ACC112 (cell line): Measurements from ENCODE around the gene CA4.
A peak's percentile ranks its signal among the peaks of the same experiment; 100 is the strongest.
"Not testable (repeated sequence)": the region's sequence is repeated elsewhere in the genome, so short reads cannot be mapped to it uniquely, and the experiment has no call there.

ENCODE experiments used
- H2AFZ ChIP-seq: fragments of 200-600 bp; sonication (generic); one replicate; pipeline ENCODE4 v1.6.0; 2017; ENCODE audit warnings: antibody characterized with exemption, low read length; ENCODE audit not compliant: unreplicated experiment
- H3K27ac ChIP-seq: fragments of 200-600 bp; sonication (generic); 2 replicates; pipeline ENCODE4 v1.5.1; 2014; ENCODE audit warnings: low read depth, mild to moderate bottlenecking, antibody characterized with exemption, low read length, moderate library complexity
- H3K27me3 ChIP-seq: fragments of 200-600 bp; sonication (generic); 2 replicates; pipeline ENCODE4 v1.6.1; 2014; ENCODE audit warnings: mild to moderate bottlenecking, antibody characterized with exemption, low read length, moderate library complexity, mixed read lengths; ENCODE audit not compliant: insufficient read depth
- H3K36me3 ChIP-seq: fragments of 200-600 bp; sonication (generic); 2 replicates; pipeline ENCODE4 v1.6.1; 2016; ENCODE audit warnings: mild to moderate bottlenecking, antibody characterized with exemption, low read length, moderate library complexity, mixed read lengths; ENCODE audit not compliant: insufficient read depth
- H3K4me1 ChIP-seq: fragments of 200-600 bp; sonication (generic); one replicate; pipeline ENCODE4 v1.6.1; 2016; ENCODE audit warnings: low read length, mixed read lengths; ENCODE audit not compliant: insufficient read depth, unreplicated experiment, control insufficient read depth
- H3K4me3 ChIP-seq: fragments of 200-600 bp; sonication (generic); 2 replicates; pipeline ENCODE4 v1.5.1; 2014; ENCODE audit warnings: mild to moderate bottlenecking, low read depth, low read length
- H3K79me2 ChIP-seq: fragments of 200-600 bp; sonication (generic); one replicate; pipeline ENCODE4 v1.6.0; 2016; ENCODE audit warnings: low read length; ENCODE audit not compliant: control insufficient read depth, unreplicated experiment, insufficient read depth

Gene CA4

GRCh38 chr17:60180380-60180779, 30.6 kb downstream of the CA4 start:
- H3K4me1 ChIP-seq, H3K27ac ChIP-seq, H3K27me3 ChIP-seq, H3K4me3 ChIP-seq, H2AFZ ChIP-seq, H3K79me2 ChIP-seq: not testable (repeated sequence)
- H3K36me3 ChIP-seq, result peaks cover 11% of the 10 kb centered on the region; the same call in 1 of the 2 replicates

- H3K27ac ChIP-seq, H3K27me3 ChIP-seq, H3K79me2 ChIP-seq, H3K4me3 ChIP-seq, H3K4me1 ChIP-seq, H2AFZ ChIP-seq: not testable (repeated sequence)
- H3K36me3 ChIP-seq, result peaks cover 18% of the 10 kb centered on the region
These were observed 36.6 kb downstream of the CA4 start for GRCh38 chr17:60186372-60186771.

GRCh38 chr17:60186846-60187745, 37.3 kb downstream of the CA4 start:
- H3K4me3 ChIP-seq, H3K4me1 ChIP-seq, H3K27me3 ChIP-seq, H3K79me2 ChIP-seq, H2AFZ ChIP-seq: not testable (repeated sequence)
- peak overlapping the region; percentile 65 for H3K27ac ChIP-seq
- peaks cover 18% of the 10 kb centered on the region for H3K36me3 ChIP-seq

- Histone ChIP-seq H3K4me1 (peaks cover 9% of the 10 kb centered on the region), H3K27ac (0 out of 2 replicates have a peak overlapping the region, but pooled peaks have one; percentile 9), H3K4me3 (no peak overlapping the region), H2AFZ (no peak overlapping the region), H3K36me3 (peaks cover 15% of the 10 kb centered on the region), H3K79me2 (no peaks in the 10 kb centered on the region), H3K27me3 (no peaks in the 10 kb centered on the region)
These were observed 39.0 kb downstream of the CA4 start for GRCh38 chr17:60188759-60189158.

GRCh38 chr17:60190032-60190431, 40.3 kb downstream of the CA4 start:
- H3K27ac ChIP-seq, H3K4me1 ChIP-seq, H2AFZ ChIP-seq, H3K27me3 ChIP-seq, H3K4me3 ChIP-seq, H3K79me2 ChIP-seq: not testable (repeated sequence)
- H3K36me3 ChIP-seq, result peaks cover 12% of the 10 kb centered on the region

GRCh38 chr17:60193032-60193431, 43.3 kb downstream of the CA4 start:
- H3K36me3 ChIP-seq, result peaks cover 13% of the 10 kb centered on the region

GRCh38 chr17:60193482-60193881, 43.7 kb downstream of the CA4 start:
- Histone ChIP-seq H3K79me2 (no peaks in the 10 kb centered on the region), H3K4me3 (no peak overlapping the region), H3K4me1 (no peaks in the 10 kb centered on the region), H2AFZ (no peak overlapping the region), H3K27ac (no peak overlapping the region), H3K36me3 (peaks cover 17% of the 10 kb centered on the region), H3K27me3 (no peaks in the 10 kb centered on the region)

More at GRCh38 chr17:60193032-60193431, 43.3 kb downstream of the CA4 start:
- not testable (repeated sequence) for H3K4me3 ChIP-seq, H3K27me3 ChIP-seq, H3K4me1 ChIP-seq, H2AFZ ChIP-seq, H3K79me2 ChIP-seq, H3K27ac ChIP-seq

- H3K27ac ChIP-seq, H3K4me1 ChIP-seq, H3K79me2 ChIP-seq, H3K27me3 ChIP-seq, H3K4me3 ChIP-seq, H2AFZ ChIP-seq: not testable (repeated sequence)
- H3K36me3 ChIP-seq, result peaks cover 12% of the 10 kb centered on the region
These were observed 44.4 kb downstream of the CA4 start for GRCh38 chr17:60194141-60194540.

GRCh38 chr17:60198630-60199029, 48.9 kb downstream of the CA4 start:
- H3K4me1 ChIP-seq, H2AFZ ChIP-seq, H3K27me3 ChIP-seq, H3K36me3 ChIP-seq, H3K79me2 ChIP-seq, H3K4me3 ChIP-seq, H3K27ac ChIP-seq: not testable (repeated sequence)

GRCh38 chr17:60205782-60206181, 56.0 kb downstream of the CA4 start:
- H3K27ac ChIP-seq, H2AFZ ChIP-seq, H3K4me3 ChIP-seq, H3K36me3 ChIP-seq, H3K79me2 ChIP-seq, H3K27me3 ChIP-seq, H3K4me1 ChIP-seq: not testable (repeated sequence)

GRCh38 chr17:60208302-60208701, 58.5 kb downstream of the CA4 start:
- not testable (repeated sequence) for H2AFZ ChIP-seq, H3K36me3 ChIP-seq, H3K27ac ChIP-seq, H3K4me1 ChIP-seq, H3K4me3 ChIP-seq, H3K79me2 ChIP-seq, H3K27me3 ChIP-seq
